GM19238 (cell line): ENCODE results near the gene VAC14.

Experiments
- DNase-seq: peaks from one replicate; pipeline ENCODE4 v3.0.0; 2011; ENCODE audit warnings: low spot score; ENCODE audit not compliant: insufficient read length

VAC14 gene

DNA sequence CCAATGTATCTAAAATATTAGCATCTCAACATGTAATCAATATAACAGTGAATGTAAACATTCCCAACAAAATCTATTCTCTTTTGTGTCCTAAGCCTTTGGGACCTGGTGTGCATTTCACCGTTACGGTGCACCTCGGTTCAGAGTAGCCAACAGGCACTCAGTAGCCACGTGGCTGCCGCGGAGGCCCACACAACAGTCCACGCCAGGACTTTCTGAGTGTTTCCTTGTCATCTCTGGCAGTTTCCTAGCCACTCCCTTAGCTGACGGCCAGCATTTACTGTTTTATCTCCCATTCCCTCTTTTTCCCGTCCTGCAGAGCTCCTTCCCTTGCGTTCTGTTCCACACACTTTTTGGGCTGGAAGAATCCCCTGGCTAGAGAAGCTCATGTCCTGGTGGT lies 36.3 kb downstream of the VAC14 start:
- no peak for DNase-seq

DNA sequence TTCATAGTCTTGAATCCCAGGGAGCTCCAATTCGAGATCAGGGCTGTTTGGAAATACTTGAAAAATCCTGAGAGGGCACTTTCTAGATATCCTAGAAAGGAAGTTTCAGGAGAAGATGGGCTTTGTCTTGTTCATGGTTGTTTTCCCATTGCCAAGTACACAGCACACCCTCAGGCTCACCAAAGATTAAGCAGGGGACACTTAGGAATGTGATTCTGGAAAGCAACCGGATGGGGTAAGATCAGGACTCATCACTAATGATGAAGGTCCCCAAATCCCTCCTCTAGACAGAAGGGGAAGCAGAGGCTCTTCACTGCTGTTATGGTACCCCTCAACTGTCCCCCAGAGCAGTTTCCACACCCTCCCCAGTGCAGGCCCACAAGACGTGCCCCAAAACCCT lies 40.7 kb downstream of the VAC14 start:
- no peak for DNase-seq

DNA sequence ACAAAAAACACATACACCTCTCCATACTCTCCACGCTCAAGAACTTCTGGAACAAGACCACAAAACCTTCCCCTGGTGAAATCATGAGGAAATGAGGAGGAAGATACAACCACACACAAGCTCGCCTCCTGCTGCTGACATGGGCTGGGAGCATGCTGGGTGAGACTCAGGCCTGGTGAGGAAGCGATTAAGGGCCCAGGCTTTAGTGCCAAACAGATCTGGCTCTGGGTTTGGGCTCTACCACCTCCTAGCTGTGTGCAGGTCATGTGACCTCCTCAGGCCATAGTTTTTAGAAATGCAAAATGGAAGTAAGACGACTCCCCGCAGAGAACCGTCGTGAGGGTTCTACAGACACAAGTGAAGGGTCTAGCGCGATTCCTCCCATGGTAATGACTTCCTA lies 41.3 kb downstream of the VAC14 start:
- DNase-seq: no peak

DNA sequence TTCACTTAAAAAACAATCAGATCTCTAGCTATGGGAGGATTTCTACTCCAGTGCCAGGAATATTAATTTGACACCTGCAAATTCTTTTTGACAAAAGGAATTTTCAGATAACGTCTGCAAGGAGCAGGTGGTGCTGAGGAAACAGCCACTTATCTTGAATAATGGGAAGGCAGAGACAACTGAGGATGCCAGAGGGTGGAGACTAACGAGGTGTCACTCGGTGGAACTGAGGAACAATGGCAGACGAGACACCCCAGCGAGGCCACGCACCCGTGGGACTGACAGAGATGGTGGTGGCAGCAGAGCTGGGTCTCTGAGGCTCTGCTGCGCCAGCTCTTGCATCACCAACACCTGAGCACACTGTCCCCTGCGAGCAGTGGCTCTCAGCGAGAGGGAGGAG lies 42.2 kb downstream of the VAC14 start:
- no peak for DNase-seq

DNA sequence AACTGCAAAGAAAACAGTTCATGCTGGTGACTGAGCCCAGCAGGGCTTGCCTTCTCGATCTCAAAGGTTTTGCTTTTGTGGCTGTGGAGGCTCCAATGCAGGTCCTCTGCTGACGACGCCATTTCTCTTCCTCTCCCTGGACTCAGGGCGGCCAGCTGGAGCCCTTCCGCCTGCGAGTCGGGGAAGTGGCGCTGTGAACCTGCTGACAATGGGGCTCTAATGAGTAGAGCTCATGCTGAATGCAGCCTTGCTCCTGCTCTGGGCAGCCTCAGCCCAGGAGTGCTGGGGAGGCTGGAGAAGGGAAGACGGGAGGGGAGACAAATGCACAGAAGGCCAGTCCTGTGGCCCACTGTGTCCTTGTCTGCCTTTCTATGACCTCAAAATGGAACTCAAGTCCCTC lies 43.8 kb downstream of the VAC14 start:
- no peak for DNase-seq

DNA sequence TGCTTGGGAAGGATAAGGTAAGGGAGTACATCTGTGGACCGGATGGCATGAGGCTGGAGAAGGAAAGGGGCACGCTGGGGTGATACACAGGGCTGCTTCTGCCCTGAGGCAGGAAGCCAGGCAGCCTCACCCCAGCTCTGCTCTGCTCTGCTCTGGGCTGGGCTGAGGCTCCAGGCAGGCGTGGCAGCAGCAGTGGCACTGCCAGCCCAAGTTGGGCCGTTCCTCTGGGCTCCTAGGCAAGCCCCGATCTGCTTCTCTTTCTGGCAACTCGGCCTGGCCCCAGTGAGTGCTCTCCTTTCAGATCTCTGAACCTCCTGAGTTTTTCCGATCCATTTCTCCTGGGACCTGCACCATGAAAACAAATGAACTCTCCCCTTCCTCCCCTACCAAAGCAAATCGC lies 44.9 kb downstream of the VAC14 start:
- DNase-seq: no peak

DNA sequence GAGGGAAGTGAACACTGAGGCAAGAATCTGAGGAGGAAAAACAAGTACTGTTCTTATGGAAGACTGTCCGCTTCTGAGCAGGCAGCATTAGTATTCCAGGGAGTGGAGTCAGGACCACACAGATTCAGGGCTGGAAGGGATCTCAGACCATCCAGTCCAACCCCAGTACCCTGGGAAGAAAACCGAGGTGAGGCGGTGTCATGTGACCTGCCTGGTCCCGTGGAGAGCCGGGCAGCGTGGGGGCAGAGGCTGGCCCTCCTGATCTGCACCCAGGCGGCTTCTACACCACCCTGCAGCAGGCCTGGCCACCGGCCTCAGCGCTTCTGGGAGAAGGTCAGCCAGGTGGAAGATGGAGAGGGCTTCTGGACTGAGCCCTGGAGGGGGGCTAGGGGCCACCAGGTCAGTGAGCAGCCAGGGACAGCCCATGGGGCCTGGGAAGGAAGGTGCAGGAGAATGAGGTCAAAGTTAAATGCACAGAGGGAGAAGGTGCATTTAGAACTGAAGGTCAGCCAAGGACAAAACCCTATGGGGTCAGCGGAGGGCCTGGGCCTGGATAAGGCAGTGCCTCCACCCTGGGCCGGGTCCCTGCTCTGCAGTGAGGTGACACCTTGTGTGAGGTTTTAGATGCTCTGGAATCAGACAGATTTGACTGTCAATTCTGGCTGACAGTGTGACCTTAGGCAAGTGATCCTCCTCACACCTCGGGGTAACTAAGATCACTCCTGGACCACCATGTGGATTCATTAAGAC lies 45.9 kb downstream of the VAC14 start:
- no peak for DNase-seq

DNA sequence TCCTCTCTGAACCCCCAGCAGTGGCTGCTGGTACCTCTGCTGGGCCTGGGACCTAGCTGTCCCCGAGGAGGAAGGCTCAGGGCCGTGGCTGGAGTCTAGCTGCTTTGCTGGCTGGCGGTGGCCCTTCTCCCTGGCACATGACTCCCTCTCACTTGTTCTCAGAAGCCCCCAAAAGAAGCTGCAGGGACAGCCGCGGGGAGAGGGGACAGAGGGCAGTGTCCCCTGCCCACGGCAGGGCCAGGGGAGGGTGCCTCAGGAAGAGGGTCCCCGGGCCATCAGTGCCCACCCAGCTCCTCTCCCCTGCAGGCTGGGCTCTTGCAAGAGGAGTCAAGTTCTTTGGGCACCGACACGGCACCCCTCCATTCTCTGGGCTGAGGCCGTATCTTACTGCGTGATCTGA lies 46.6 kb downstream of the VAC14 start:
- DNase-seq: no peak

DNA sequence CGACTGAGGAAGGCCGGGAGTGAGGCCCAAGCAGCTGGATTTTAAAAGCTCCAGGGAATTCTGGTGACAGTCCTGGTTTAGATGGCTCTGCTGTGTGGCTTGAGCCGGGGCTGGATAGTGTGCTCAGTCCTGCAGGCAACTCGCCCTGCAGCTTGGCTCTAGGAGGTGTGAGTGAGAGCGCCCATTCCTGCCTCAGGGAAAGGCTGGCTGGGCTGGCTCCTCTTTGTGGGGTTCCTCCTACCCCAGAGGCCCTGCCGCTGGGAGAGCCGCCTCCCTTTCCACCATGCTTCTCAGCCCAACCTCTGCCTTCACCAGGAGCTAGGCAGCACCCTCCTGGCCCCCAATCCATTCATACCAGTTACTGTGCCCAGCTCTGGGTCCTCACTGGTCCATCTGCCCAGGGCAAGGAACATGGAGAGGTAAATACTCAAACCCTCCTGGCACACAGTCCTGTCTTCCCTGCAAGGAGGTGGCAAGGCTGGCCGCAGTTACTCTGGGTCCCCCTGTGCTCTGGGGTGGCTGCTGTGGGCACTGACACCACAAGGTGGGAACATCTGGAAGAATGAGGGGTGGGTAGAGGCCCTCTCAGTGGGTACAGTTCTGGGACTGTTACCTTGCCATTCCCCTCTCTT lies 47.1 kb downstream of the VAC14 start:
- DNase-seq: no peak

DNA sequence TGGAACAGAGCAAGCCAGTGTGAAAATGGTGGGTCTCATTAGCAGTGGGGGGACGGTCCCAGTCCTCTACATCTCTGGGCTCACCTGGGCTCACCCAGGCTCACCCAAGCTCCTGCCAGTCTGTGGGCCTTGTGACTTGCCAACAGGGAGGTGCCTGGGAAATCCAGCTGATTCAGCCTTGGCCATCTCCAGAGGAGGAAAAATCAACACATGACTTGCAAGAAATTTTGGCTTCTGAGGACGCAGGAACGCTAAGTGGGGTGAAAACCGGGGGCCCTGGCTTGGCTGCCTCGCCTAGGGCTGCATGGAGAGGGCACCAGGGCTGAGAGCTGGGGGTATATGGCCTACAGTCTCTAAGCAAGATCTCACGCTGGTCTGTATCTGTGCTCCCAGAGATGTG lies 47.7 kb downstream of the VAC14 start:
- DNase-seq: no peak

DNA sequence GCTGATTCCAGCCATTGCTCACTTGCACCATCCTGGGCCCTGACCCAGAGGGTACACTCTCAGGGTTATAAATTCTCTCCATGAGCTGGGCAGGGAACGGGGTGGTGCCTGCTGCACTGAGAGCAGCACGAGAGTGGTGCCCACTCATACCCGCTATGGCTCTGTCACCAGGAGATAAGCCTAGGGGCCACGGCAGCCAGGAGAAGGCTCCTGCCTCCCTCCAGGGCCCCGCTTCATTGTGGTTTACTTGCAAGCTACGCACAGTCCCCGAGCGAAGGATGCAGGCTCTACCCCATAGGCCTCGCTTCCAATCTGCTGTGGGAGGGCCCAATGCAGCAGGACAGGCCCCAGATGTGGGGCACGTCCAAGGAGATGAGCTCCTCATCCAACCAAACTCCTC lies 48.5 kb downstream of the VAC14 start:
- DNase-seq: no peak

DNA sequence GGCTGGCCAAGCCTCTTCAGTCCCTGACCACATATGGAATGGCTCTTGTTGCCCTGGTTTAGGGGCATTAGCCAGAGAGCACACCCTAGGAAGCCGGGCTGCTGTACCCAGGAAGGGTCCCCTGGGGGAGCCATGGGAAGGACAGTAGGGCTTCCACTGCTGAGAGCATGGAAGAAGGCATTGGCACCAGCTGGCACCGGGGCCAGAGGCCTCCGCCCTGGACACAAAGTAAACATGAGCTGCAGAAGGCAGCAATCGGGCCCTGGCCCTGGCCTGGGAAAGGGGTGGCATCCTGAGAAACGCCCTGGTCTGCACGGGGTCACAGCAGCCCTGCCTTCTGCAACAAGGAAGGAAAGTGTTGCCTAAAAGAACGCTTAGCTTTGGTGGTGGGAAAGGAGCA lies 49.4 kb downstream of the VAC14 start:
- no peak for DNase-seq

DNA sequence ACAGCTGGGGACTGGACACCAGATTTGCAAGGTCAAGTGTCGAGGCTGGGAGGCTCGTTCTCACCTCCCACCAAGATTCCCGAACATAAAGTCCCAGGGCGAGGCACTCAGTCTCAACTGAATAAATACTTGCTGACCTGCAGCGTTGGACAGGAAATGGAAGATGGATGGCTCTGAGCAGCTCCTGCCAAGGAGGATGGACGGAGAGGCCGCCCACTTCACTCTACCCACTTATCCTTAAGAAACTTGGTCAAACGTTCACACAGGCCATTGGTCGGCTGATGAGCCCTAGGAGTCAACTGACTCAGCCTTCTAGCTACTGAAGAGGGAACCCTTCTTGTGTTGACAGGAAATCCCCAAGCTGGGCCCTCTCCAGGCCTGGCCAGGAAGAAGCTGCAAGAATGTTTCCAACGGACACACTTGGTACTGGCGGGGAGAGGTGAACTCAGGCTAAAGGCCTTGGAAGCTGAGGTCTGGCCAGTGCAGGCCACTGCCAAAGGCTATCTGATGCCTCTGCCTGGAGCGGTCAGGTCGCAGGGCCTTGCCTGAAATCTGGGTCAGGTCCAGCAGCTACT lies 50.0 kb downstream of the VAC14 start:
- DNase-seq: no peak

DNA sequence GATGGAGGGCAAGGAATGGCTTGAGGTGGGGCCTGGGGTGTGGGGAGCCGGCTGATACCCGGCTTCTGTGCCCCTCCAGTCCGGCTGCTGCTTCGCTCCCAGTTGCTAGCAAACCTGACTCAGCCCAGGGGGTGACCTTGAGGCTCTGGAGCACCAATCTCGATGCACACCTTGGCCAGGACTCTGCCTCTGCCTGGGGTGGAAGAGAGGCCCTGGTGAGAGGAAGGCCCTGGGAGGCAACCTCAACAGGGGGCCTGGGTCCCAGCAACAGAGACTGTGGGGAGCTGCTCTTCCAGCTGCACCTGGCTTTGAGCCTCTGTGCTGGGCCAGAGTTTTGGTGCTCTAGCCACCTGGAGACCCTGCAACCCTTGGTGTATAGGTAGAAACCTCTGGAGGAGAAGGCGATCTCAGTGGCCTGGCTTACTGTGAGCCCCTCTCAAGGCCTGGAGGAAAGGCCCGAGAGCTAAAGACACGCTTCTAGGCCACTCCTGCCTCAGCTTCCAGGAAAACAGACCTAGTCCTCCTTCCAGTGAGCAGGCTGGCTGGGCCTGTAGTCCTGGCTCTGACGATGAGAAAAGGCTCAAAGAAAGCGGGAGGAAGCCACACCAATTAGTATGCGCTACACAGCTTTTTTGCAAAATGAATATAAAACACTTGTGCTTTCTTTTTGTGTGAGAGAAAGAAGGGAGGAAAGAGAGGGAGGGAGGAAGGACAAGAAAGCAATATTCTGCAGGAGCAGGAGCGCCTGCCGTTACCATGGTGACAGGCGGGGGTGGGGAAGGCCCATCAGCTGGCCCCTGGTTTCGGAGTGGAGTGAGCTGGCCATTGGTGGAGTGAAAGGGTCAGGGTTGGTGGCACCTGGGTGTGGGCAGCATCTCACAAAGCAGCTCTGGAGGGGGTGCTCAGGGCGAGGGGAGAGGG lies 51.0 kb downstream of the VAC14 start:
- DNase-seq: no peak

DNA sequence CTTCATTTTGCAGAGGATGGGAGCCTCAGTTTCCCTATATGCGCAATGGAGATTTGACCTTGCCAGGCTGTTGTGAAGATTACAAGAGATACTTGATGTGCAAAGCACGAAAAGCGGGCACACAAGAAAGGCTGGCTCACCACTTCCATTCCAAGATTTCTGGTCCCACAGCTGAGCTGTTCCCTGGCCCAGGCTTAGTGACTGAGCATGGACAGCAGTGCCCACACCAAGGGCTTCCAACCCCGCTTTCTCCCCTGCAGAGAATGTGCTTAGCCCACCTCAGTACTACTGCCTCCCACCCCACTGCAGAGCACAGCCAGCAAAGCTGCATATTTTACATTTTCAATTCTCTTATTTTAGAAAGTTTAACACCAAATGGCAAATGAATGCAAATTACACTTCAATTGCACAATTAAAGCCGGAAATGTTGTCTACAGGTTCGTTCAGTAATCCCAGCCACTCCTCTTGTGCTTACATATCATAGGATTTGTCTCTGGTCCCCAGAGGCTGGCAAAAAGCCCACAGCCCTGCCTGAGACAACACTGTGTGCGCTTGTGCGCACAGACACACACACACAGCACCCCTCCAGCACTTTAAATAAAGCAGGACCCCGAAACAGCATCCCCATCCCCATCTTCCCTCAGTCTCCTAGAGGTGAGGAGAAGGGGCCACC lies 51.8 kb downstream of the VAC14 start:
- no peak for DNase-seq

DNA sequence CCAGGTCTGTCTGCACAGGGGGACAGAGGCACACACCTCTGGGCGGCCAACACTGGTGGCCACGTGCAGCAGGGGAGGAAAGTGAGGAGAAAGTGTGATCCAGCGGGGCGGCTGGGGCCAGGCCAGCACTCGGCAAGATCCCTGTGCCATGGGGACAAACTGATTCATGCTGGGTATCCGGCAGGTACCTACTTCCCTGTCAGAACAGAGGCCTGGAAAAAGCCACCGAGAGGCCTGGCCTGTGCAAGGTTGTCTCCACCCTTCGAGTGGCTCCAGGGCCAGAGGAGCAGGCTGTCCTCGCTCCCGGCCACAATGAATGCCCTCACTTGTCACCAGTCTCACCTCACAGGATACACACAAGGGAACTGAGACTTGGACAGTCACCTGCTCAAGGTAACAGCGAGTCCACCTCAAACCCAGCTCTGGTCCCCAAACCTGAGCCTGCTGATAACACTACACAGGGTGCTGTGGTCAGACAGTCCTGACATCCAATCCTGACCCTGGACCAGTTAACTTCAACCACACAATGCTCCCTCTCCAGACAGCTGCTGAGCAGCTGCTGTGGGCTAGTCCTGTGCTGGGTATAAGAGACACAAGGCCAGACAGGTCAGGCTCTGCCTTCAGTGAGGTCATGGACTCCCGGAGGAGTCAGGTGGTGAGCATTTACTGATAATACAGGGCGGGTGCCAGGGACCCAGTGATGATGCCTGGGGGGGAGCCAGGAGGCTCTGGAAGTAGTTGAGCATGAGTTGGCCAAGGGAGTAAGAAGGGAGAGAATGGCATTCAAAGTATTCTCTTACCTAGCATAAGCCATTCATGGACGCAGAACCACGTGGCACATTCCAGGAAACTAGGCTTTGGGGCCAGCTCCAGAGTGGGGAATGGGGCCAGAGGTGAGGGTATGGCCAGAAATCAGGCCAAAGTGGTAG lies 53.0 kb downstream of the VAC14 start:
- DNase-seq: no peak

DNA sequence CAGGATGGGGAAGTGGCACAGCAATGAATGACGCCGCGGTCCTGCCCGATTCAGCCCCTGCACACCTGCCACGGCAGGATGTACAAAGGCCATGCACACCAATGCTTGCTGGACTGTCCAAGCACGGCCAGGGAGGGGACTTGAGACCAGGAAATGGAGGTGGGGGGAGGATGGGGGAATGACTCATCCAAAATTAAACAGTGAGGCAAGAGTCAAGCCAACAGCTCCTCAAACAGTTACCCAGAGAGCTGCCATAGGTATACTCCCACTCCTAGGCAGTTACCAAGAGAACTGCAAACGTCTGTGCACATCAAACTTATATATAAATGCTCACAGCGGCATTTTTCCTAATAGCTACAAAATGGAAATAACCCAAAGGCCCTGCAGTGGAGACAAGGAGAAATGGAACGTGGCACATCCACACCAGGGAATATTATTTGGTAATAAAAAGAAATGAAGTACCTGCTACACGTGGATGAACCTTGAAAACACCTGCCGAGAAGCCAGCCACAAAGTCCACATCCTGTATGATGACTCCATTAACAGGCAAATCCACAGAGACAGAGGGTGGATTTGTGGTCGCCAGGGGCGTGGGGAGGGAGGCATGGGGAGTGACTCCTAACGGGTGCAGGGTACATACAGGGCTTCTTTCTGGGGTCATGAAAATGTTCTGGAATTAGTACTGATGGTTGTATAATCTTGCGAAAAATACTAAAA lies 54.1 kb downstream of the VAC14 start:
- DNase-seq: no peak

DNA sequence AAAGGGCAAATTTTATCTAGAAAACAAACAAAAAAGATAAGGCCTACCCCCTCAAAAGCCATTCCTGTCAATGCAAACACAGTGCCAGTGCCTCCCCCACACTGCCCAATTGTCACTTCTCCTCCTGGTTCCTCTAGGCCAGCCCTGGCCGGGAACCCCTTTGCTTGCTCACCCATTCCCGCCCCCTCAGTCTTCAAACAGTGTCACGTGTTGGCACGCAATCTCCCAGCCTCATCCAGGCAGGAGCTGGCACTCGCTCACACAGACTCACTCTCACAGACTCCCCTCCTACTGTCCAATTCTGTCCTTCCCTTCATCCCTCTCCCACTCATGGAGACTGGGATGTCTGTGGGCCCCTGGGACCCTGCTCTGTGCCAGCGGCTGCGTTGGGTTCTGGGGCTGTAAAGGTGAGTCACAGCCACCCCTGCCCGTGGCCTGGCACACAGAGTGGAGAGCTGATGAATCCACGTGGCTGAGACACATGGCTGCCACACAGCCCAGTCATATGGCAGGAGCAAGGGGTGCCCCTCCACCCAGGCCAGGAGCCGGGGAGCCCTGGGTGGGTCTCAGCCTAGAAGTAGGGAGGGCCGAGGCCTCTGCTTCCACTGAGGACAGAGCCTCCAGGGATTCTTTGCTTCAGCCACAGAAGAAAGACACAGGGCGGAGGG lies 54.8 kb downstream of the VAC14 start:
- DNase-seq: no peak

DNA sequence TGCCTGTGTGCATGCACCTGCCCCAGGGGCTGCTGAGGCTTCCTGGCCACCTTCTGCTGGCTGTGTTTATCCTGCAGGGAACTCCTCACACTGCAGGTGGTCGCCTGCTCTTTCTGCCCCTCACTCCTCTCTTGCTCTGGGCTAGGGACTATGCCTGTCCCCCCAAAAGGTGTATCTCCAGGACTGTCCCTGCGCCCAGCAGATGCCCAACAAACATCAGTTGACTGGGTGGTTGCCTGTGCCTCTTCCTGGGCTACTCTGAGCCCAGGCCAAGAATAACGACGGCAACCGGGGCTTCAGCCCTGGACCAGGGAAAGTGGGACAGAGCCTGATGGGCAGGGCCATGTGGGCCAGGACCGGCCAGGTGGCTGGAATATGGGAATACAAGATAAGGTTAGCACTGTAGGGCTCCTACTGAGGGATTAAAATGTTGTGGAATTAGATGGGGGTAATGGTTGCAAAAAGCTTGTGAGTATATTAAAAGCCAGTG lies 55.4 kb downstream of the VAC14 start:
- no peak for DNase-seq
